ENCODE results near the gene MYF6.

The MYF6 gene

DNA sequence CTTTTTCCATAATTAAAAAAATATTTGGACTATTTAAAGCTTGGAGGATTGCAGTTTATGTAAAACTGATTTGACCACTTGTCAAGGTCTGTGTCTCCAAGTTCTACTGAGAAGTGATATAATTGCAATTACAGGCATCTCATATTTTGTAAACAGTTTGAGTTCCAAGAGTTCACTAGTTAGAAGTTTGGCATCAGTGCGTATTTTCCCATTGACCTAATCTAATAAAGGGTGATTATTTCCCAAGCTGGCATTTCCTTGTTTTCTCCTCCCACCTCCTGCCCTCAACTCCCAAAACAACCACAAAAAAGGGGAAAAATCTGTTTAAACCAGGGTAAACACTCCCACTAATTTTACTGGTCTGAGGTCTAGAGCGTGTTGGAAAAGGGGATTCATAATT, 3.0 kb upstream of the MYF6 start:
- no peak for DNase-seq

DNA sequence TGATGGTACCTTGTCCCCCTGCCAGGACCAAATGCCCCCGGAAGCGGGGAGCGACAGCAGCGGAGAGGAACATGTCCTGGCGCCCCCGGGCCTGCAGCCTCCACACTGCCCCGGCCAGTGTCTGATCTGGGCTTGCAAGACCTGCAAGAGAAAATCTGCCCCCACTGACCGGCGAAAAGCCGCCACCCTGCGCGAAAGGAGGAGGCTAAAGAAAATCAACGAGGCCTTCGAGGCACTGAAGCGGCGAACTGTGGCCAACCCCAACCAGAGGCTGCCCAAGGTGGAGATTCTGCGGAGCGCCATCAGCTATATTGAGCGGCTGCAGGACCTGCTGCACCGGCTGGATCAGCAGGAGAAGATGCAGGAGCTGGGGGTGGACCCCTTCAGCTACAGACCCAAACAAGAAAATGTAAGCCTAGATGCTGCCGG, 410 bp downstream of the MYF6 start:
- DNase-seq: no peak

DNA sequence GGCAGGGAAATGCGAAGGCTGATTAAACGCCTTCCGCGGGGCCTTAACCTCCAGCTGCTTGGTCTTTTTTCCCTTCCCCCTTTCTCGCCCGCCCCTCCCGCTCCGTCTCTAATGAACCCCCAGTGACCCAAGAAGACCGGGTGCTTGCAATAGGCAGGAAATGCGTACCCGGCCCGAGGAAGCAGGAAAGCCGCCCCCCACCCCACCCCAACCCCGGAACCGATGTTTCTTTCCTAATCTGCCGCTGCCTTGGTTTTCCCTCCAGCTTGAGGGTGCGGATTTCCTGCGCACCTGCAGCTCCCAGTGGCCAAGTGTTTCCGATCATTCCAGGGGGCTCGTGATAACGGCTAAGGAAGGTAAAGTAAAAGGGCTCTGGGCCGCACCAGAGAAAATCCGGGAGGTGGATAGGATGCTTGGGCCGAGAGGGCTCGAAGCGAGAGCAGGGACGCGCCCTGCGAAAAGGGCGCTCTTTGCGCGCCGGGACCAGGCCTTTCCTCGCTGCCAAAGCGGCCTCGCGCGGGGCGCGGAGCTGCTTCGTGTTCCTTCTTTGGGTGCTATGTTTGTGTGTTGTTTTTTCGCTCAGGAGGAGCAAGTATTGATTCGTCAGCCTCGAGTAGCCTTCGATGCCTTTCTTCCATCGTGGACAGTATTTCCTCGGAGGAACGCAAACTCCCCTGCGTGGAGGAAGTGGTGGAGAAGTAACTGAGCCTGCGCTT, 983 bp downstream of the MYF6 start:
- no peak for DNase-seq

DNA sequence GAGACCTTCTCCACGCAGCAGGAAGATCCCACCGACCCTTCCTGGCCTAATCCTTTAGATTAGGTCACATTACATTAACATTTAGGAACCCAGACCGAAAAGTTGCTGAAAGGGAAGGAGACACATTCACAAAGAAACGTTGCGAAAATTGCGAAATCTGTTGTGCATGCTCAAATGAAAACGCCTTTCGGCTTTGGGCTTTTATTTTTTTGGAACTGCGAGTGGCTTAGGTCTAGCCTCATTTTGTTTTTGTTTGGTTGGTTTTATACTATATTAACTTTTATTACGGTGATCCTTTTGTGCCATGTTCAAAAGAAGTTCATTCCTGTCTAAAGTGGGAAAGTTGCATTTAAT, 1.5 kb downstream of the MYF6 start:
- no peak for DNase-seq

DNA sequence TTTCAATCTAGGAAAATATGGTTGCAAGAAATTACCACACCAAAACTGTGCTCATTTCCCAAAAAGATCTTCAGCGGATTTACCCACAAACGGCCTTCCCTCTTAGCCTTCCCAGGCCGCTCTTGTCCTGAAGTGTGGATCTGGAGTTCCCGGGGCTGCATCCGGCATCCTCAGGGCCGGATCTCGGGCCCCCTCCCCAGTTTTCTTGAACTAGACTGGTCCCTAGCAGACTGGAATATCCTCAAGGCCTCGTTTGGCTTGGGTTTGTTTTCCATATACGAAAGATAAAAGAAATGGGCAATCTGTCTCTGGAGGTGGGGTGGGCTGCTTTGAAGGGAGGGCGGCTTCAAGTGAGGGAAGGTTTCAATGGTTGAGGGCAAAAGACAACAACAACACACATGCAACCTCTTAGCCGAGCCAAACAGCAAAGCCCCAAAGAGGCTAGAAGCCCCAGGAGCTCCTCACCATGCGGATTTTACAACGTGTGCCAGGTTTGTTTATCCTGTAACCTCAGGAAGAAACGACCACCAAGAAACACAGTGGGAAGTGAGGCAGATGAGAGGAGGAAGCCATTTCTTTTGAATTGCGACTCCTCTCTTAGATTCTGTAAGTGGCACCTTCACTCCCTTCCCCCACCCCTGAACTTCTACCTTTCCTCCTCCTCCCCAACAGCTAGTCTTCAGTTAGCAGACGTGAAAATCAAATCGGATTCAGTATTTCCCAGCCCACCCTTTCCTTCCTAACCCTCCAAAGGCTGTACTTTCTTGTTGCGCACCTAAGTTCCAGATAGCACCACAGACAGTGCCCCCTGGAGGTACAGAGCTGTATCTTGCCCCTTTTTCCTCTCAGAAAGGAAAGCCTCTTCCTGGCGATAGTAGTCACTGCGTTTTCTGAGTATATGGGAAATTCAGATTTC, 2.6 kb downstream of the MYF6 start:
- DNase-seq: no peak

GRCh38 chr12:80710727-80711449, 3.5 kb downstream of the MYF6 start:
- DNase-seq: no peak

DNA sequence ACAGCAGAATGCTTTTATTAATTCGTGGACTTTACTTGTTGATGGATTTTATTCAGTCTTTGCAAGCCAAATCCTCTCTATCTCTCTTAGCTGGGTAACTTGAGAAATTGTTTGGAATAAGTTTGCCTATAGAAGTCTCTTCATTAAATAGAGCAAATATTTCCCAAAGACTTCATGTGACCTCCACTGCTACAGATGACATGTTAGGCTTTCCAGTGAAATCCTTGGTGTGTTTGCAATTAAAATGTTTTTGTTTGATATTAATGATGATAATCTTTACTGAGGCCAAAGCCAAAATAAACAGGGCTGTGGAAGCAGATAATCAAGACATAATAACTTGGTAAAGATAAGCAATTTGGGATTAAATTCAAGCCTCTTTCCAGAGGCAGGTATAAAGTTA, 4.4 kb downstream of the MYF6 start:
- DNase-seq: no peak

DNA sequence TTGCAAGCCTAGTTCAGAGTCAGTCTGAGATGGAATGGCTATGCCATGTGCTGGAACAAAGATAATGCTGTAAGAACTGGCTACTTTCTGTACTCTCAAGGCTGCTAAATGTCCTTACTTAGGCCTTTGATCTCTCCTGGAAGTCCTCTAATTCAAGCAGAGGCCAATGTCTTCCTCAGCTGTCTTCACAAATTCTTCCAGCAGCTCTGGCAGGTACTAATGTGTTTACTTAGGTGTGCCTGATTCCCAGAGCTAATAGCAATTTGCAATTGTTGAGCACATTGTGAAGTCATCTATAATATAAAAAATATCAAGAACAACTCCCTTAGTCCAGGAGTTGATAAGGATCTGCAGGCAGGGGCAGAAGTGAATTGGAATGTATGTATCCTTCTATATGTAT, 5.4 kb downstream of the MYF6 start:
- DNase-seq: no peak

- DNase-seq: no peak
Measured at GRCh38 chr12:80713419-80713818, 6.0 kb downstream of the MYF6 start.

- no peak for DNase-seq
Measured at GRCh38 chr12:80714055-80714454, 6.6 kb downstream of the MYF6 start.

DNA sequence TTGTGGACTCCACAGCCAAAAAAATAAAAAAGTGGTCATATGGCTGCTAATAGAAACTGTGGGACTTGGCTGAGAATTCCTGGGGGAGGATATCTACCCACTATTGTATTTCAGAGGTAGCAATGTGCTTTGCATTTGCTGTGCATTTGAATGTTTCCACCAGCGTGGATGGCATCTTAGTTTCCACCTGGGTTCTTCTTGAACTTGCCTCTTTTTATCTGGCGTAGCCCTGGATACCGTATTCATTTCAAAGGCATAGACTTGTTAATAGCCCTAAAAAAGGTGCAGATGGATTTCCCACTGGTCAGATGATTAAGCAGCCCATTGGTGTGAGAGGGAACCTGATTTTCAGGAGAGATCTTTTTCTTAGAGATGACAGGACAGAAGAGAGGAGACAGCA, 7.4 kb downstream of the MYF6 start:
- DNase-seq: no peak

- no peak for DNase-seq
Measured at GRCh38 chr12:80715713-80716249, 8.3 kb downstream of the MYF6 start.

- no peak for DNase-seq
Measured at GRCh38 chr12:80716696-80717469, 9.4 kb downstream of the MYF6 start, which contains the start of gene MYF5. Gene MYF5, plus strand, starts transcription at chr12:80716912. Its CDS starts 152 bp downstream, at chr12:80717064.

DNA sequence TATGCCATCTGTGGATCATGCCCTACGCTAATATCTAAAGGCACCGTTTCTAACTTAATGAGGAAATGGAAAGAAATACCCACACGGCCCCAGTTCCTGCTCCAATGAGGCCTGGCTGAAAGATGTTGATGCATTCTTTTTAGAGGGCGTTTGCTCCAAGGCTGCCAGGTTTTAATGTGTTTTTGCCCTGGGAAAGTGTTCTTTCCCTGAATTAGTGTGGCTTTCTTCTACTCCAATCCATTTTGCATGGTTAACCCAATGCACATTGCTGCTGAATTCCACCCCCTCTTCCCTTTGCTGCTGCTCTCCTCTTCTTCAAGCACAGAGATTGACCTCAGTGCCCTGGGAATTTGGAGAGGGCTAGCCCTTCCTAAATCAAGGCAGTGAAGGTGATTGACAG, 10.4 kb downstream of the MYF6 start:
- no peak for DNase-seq

- no peak for DNase-seq
Measured at GRCh38 chr12:80720516-80720915, 13.1 kb downstream of the MYF6 start.

GRCh38 chr12:80721326-80721725, 13.9 kb downstream of the MYF6 start:
- no peak for DNase-seq

GRCh38 chr12:80745851-80746505, 38.5 kb downstream of the MYF6 start:
- no peak for DNase-seq

GRCh38 chr12:80747800-80748199, 40.4 kb downstream of the MYF6 start:
- no peak for DNase-seq

GRCh38 chr12:80749456-80749855, 42.0 kb downstream of the MYF6 start:
- DNase-seq: no peak

GRCh38 chr12:80752464-80752863, 45.0 kb downstream of the MYF6 start:
- no peak for DNase-seq

All from amygdala (tissue), 56 donors.